H1 (cell line): ENCODE data around the gene WDR33. TPM values are rescaled to one million over a fixed set of nuclear protein-coding genes. Genes with fewer than 3 reads are reported as not detected.

Source experiments
- CTCF ChIA-PET: fragments of 300-600 bp; sonication (Branson Sonifier 250); formaldehyde crosslinking; loops from one replicate; lab custom pipeline; 2021; ENCODE audit not compliant: partially characterized antibody; lab: Charles Lee
- POLR2A ChIA-PET: fragments of 300-600 bp; sonication (Branson Sonifier 250); formaldehyde crosslinking; loops from one replicate; lab custom pipeline; 2021; ENCODE audit warnings: inconsistent platforms; ENCODE audit not compliant: partially characterized antibody; lab: Charles Lee
- DNase-seq, 2 experiments: peaks; one replicate each; pipeline versions ENCODE4 v3.0.0 to v3.0.0-alpha.2; 2010 to 2022; ENCODE audit warnings: low spot score in 2 of 2, low read depth in 1 of 2, mixed read lengths in 1 of 2
- FAIRE-seq: peaks from 2 replicates; lab custom pipeline; 2011; peaks lifted over from hg19 to GRCh38; lab: Jason Lieb, UNC
- H2AFZ ChIP-seq: 2 replicates; pipeline ENCODE4 v1.8.1; 2012; ENCODE audit warnings: low read length, inconsistent platforms
- H2AK5ac ChIP-seq: 2 replicates; pipeline ENCODE4 v1.6.1; 2013; ENCODE audit warnings: low read depth, low read length
- H2BK120ac ChIP-seq: replicated peaks from 2 replicates; pipeline ENCODE3; 2013; ENCODE audit warnings: low read depth, low read length, inconsistent platforms
- H2BK12ac ChIP-seq: 2 replicates; pipeline ENCODE4 v1.6.1; 2013; ENCODE audit warnings: low read depth, low read length
- H2BK15ac ChIP-seq: 2 replicates; pipeline ENCODE4 v1.6.1; 2013; ENCODE audit warnings: low read length
- H2BK20ac ChIP-seq: 2 replicates; pipeline ENCODE4 v1.6.1; 2013; ENCODE audit warnings: low read length
- H2BK5ac ChIP-seq: 2 replicates; pipeline ENCODE4 v1.6.1; 2013; ENCODE audit warnings: low read depth, low read length
- H3K14ac ChIP-seq: 2 replicates; pipeline ENCODE4 v1.6.1; 2013; ENCODE audit warnings: inconsistent platforms; ENCODE audit not compliant: insufficient read length
- H3K18ac ChIP-seq: 2 replicates; pipeline ENCODE4 v1.6.1; 2013; ENCODE audit warnings: low read length; ENCODE audit errors: extremely low read depth
- H3K23ac ChIP-seq: 2 replicates; pipeline ENCODE4 v1.6.1; 2013; ENCODE audit warnings: inconsistent platforms; ENCODE audit not compliant: insufficient read length
- H3K23me2 ChIP-seq: 2 replicates; pipeline ENCODE4 v1.6.1; 2013; ENCODE audit warnings: low read depth, low read length
- H3K27ac ChIP-seq: 2 replicates; pipeline ENCODE4 v1.6.1; 2011; ENCODE audit warnings: low read depth, low read length, inconsistent platforms
- H3K27me3 ChIP-seq, 4 experiments: replicated peaks in 1 of 4; 1 replicate in 1 of 4; 2 replicates in 3 of 4; pipeline versions ENCODE4 v1.6.1 to v1.8.1; 2011 to 2013; ENCODE audit warnings: low read length in 3 of 4, mild to moderate bottlenecking in 3 of 4, inconsistent platforms in 2 of 4, mixed read lengths in 2 of 4, moderate library complexity in 1 of 4; ENCODE audit not compliant: control insufficient read depth in 3 of 4, insufficient read depth in 3 of 4; ENCODE audit errors: extremely low read depth in 1 of 4
- H3K36me3 ChIP-seq, 4 experiments: 2 replicates each; pipeline versions ENCODE4 v1.6.1 to v1.8.1; 2011 to 2013; ENCODE audit warnings: mild to moderate bottlenecking in 4 of 4, low read length in 3 of 4, moderate library complexity in 2 of 4, control low read depth in 1 of 4, inconsistent platforms in 1 of 4; ENCODE audit not compliant: insufficient read depth in 4 of 4, control insufficient read depth in 2 of 4
- H3K4ac ChIP-seq: replicated peaks from 2 replicates; pipeline ENCODE3; 2013; ENCODE audit warnings: low read length, low read depth, mixed read lengths, inconsistent platforms; ENCODE audit not compliant: insufficient read length
- H3K4me1 ChIP-seq, 4 experiments: replicated peaks in 1 of 4; 1 replicate in 1 of 4; 2 replicates in 3 of 4; pipeline versions ENCODE4 v1.6.1 to v1.8.1; 2011 to 2013; ENCODE audit warnings: low read length in 3 of 4, inconsistent platforms in 2 of 4, mixed read lengths in 1 of 4; ENCODE audit not compliant: insufficient read depth in 4 of 4, control insufficient read depth in 3 of 4
- H3K4me2 ChIP-seq, 2 experiments: 2 replicates each; pipeline versions ENCODE4 v1.6.1 to v1.8.1; 2011 to 2013; ENCODE audit warnings: low read depth in 2 of 2, low read length in 2 of 2, control low read depth in 1 of 2, inconsistent platforms in 1 of 2, mild to moderate bottlenecking in 1 of 2; ENCODE audit not compliant: insufficient read depth in 1 of 2
- H3K4me3 ChIP-seq, 4 experiments: fragments of 200-600, 300-600 bp in 1 of 4; sonication (generic), shearing (Covaris generic), sonication (Bioruptor Twin) in 1 of 4; 2 replicates each; pipeline versions ENCODE4 v1.5.1 to v1.8.1; 2011 to 2016; ENCODE audit warnings: low read length in 4 of 4, low read depth in 3 of 4, control low read depth in 2 of 4, inconsistent platforms in 2 of 4, mild to moderate bottlenecking in 2 of 4, mixed read lengths in 1 of 4, moderate library complexity in 1 of 4; ENCODE audit not compliant: insufficient read depth in 2 of 4; ENCODE audit errors: extremely low read depth in 1 of 4
- H3K56ac ChIP-seq: replicated peaks from 2 replicates; pipeline ENCODE3; 2013; ENCODE audit warnings: low read depth, mild to moderate bottlenecking, mixed read lengths, low read length, inconsistent platforms; ENCODE audit not compliant: insufficient read length
- H3K79me1 ChIP-seq: 2 replicates; pipeline ENCODE4 v1.6.1; 2013; ENCODE audit warnings: low read depth, low read length, control low read depth
- H3K79me2 ChIP-seq, 2 experiments: 2 replicates each; pipeline versions ENCODE4 v1.6.1 to v1.8.1; 2012 to 2013; ENCODE audit warnings: low read length in 2 of 2, mild to moderate bottlenecking in 2 of 2, inconsistent platforms in 1 of 2; ENCODE audit not compliant: insufficient read depth in 2 of 2, control insufficient read depth in 1 of 2
- H3K9ac ChIP-seq, 4 experiments: replicated peaks in 1 of 4; 1 replicate in 1 of 4; 2 replicates in 3 of 4; pipeline versions ENCODE4 v1.6.1 to v1.8.1; 2011 to 2013; ENCODE audit warnings: low read depth in 3 of 4, low read length in 3 of 4, control low read depth in 2 of 4, mild to moderate bottlenecking in 2 of 4, moderate library complexity in 2 of 4, inconsistent platforms in 1 of 4; ENCODE audit errors: extremely low read depth in 1 of 4
- H3K9me3 ChIP-seq, 2 experiments: 2 replicates each; pipeline versions ENCODE4 v1.6.1 to v1.8.1; 2012 to 2013; ENCODE audit warnings: mild to moderate bottlenecking in 2 of 2, moderate library complexity in 2 of 2, control low read depth in 1 of 2, inconsistent platforms in 1 of 2, low read depth in 1 of 2, low read length in 1 of 2, mixed read lengths in 1 of 2; ENCODE audit not compliant: insufficient read depth in 2 of 2
- H4K20me1 ChIP-seq, 2 experiments: replicated peaks in 1 of 2; 2 replicates each; pipeline versions ENCODE3 to v1.8.1; 2011 to 2013; ENCODE audit warnings: inconsistent platforms in 2 of 2, low read length in 2 of 2, mild to moderate bottlenecking in 1 of 2; ENCODE audit not compliant: insufficient read depth in 2 of 2, control insufficient read depth in 1 of 2
- H4K5ac ChIP-seq: 2 replicates; pipeline ENCODE4 v1.6.1; 2013; ENCODE audit warnings: low read length, low read depth, mixed read lengths, inconsistent platforms; ENCODE audit not compliant: insufficient read length
- H4K8ac ChIP-seq: 2 replicates; pipeline ENCODE4 v1.8.0; 2013; ENCODE audit warnings: mild to moderate bottlenecking, moderate library complexity, low read length, inconsistent platforms; ENCODE audit not compliant: insufficient read depth; ENCODE audit errors: extremely low read depth
- H4K91ac ChIP-seq: replicated peaks from 2 replicates; pipeline ENCODE3; 2013; ENCODE audit warnings: low read length, mixed read lengths, inconsistent platforms; ENCODE audit not compliant: insufficient read length
- KDM4A ChIP-seq: IDR thresholded peaks from one replicate; pipeline ENCODE4 v1.7.1; 2012; ENCODE audit warnings: low read depth, mild to moderate bottlenecking, moderate library complexity, low read length, inconsistent platforms; ENCODE audit not compliant: severe bottlenecking
- TEAD4 ChIP-seq: IDR thresholded peaks from 2 replicates; pipeline ENCODE4 v1.6.1; 2012; ENCODE audit warnings: low read depth, low read length, inconsistent platforms, mixed read lengths
- YY1 ChIP-seq: IDR thresholded peaks from 2 replicates; pipeline ENCODE4 v1.6.1; 2011; ENCODE audit warnings: low read depth, mild to moderate bottlenecking, low read length
- WGBS, 2 experiments: shearing (Covaris generic) in 1 of 2; methylation state at CpG; one replicate each; pipeline versions ENCODE4 v1.1.6 to v1.1.7; 2013 to 2015; ENCODE audit warnings: low lambda C conversion rate in 2 of 2, mixed read lengths in 2 of 2, inconsistent platforms in 1 of 2, low coverage in 1 of 2, missing lambda C conversion rate in 1 of 2; ENCODE audit not compliant: insufficient replicate concordance in 2 of 2, insufficient coverage in 1 of 2, insufficient read length in 1 of 2; ENCODE audit errors: extremely low coverage in 1 of 2, missing lambda C conversion rate in 1 of 2; 5-methylcytosine and 5-hydroxymethylcytosine counted together
- polyA plus RNA-seq, 7 experiments: library from polyadenylated mRNA; depleted of rRNA in 3 of 7; stranded (reverse) in 5 of 7; unstranded in 2 of 7; fragments of >200 nt in 5 of 7; fragments of 200-250 nt in 2 of 7; gene quantifications; 1 replicate in 5 of 7; 2 replicates in 1 of 7; 4 replicates in 1 of 7; pipeline versions ENCODE4 v1.2.1 to v1.2.3, GENCODE V29; 2011 to 2013; ENCODE audit warnings: missing spikeins in 2 of 7, mixed read lengths in 2 of 7
- total RNA-seq: library from RNA; stranded (reverse); fragmentation: NEBNext Ultra II Directional; extraction: Animal tissue kit (Norgen Biotek cat#: 25700); gene quantifications from 2 replicates; pipeline ENCODE4 v1.2.1, GENCODE V29; 2021

Gene WDR33
- total and polyA plus RNA-seq, 2 of the 8 experiments (the other 6 are each of a cell fraction or from before 2014, with no cell fraction given) = 18.1 to 82.7 TPM

- no peaks in the 10 kb centered on the region for H3K36me3 ChIP-seq
- no peak overlapping the region for H4K5ac ChIP-seq
- H3K4me1 ChIP-seq = peaks cover 0 to 3% (median 0%) of the 10 kb centered on the region in 4 experiments; a peak in 3 of 7 replicates
- no peak overlapping the region for H2AFZ ChIP-seq
- no peak overlapping the region for H2AK5ac ChIP-seq
- no peak overlapping the region for H4K91ac ChIP-seq
- H2BK12ac ChIP-seq = no peak overlapping the region
- H3K9ac ChIP-seq = no peak overlapping the region
- CTCF ChIA-PET = interaction anchor here (1.3 to 2.6 kb wide), 4 partner anchors 11 to 74 kb away, joined by 3 to 11 read pairs (median 6); no protein-coding TSS in a partner anchor
- H3K23me2 ChIP-seq = peaks cover 3% of the 10 kb centered on the region; the same call in 1 of the 2 replicates
- TF ChIP-seq KDM4A (no peak), TEAD4 (no peak), YY1 (no peak)
- TF ChIP-seq, all 59 proteins: peak for 0
- POLR2A ChIA-PET = interaction anchor here (3.8 kb wide), 1 partner anchor 10 kb away, joined by 21 read pairs; the partner anchor contains the start of gene LIMS2
- Histone ChIP-seq H3K79me2 (no peaks in the 10 kb centered on the region), H2BK5ac (no peak overlapping the region), H3K23ac (no peak overlapping the region), H3K18ac (no peak overlapping the region), H3K27ac (no peak overlapping the region), H4K8ac (no peak overlapping the region), H3K4me2 (no peak overlapping the region; a peak in 1 of 4 replicates), H3K9me3 (no peaks in the 10 kb centered on the region), H2BK120ac (no peak overlapping the region), H2BK20ac (no peak overlapping the region), H3K14ac (no peak overlapping the region), H3K79me1 (no peaks in the 10 kb centered on the region), H2BK15ac (0 out of 2 replicates have a peak overlapping the region, but pooled peaks have one; percentile 14), H3K27me3 (peaks cover 9 to 33% (median 24%) of the 10 kb centered on the region in 4 experiments), H3K4ac (no peak overlapping the region), H3K56ac (no peak overlapping the region), H4K20me1 (no peaks in the 10 kb centered on the region), H3K4me3 (no peak overlapping the region)
- no peak for DNase-seq
- 93% methylated on average over 8 of the region's 8 CpGs; no CpG with 5 or more reads in 1 of the 2 experiments for WGBS, 2 experiments
- no peak for FAIRE-seq
Observed at GRCh38 chr2:127665267-127665893, 145.6 kb downstream of the WDR33 start.
